ENCODE measurements around the gene SCAPER. TPM values are rescaled to one million over a fixed set of nuclear protein-coding genes. Genes with fewer than 3 reads are reported as not detected.

The SCAPER gene
- polyA plus RNA-seq, 1 donor from 2014 or later = 77.1 TPM

DNA sequence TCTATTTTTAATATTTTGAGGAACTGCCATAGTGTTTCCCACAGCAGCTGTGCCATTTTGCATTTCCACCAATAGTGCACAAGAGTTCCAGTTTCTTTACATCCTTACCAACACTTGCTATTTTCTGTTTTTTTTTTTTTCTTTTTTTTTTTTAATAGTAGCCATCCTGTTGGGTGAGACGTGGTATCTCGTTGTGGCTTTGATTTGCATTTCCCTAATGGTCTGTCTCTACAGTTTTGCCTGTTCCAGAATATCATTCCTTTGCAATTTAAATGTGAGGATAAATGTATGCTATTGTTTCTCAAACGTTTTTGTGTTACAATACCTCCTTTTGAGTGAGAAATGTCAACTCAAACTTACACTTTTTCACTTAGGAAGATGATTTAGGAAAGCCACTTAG lies 48.8 kb upstream of the SCAPER start:
- no peaks in the 10 kb centered on the region for H3F3A ChIP-seq (ENCODE audit: insufficient read depth, low read length, poor library complexity, severe bottlenecking)
- no peaks in the 10 kb centered on the region for H3K9me2 ChIP-seq (ENCODE audit: insufficient read depth, low read length)
- H3K4me2 ChIP-seq (ENCODE audit: low read length) = no peak overlapping the region
- H3K79me2 ChIP-seq (replicated peaks; ENCODE audit: insufficient read depth, low read length) = no peaks in the 10 kb centered on the region
- H4K20me1 ChIP-seq (ENCODE audit: insufficient read depth) = no peaks in the 10 kb centered on the region
- TF ChIP-seq, protein P1, sequence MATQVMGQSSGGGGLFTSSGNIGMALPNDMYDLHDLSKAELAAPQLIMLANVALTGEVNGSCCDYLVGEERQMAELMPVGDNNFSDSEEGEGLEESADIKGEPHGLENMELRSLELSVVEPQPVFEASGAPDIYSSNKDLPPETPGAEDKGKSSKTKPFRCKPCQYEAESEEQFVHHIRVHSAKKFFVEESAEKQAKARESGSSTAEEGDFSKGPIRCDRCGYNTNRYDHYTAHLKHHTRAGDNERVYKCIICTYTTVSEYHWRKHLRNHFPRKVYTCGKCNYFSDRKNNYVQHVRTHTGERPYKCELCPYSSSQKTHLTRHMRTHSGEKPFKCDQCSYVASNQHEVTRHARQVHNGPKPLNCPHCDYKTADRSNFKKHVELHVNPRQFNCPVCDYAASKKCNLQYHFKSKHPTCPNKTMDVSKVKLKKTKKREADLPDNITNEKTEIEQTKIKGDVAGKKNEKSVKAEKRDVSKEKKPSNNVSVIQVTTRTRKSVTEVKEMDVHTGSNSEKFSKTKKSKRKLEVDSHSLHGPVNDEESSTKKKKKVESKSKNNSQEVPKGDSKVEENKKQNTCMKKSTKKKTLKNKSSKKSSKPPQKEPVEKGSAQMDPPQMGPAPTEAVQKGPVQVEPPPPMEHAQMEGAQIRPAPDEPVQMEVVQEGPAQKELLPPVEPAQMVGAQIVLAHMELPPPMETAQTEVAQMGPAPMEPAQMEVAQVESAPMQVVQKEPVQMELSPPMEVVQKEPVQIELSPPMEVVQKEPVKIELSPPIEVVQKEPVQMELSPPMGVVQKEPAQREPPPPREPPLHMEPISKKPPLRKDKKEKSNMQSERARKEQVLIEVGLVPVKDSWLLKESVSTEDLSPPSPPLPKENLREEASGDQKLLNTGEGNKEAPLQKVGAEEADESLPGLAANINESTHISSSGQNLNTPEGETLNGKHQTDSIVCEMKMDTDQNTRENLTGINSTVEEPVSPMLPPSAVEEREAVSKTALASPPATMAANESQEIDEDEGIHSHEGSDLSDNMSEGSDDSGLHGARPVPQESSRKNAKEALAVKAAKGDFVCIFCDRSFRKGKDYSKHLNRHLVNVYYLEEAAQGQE (IDR thresholded peaks at IDR 0.05; ENCODE audit: borderline replicate concordance) = no peak
- TF ChIP-seq TAF1 (IDR thresholded peaks at IDR 0.05; ENCODE audit: low read depth) (no peak), SMC3 (conservative IDR thresholded peaks at IDR 0.05; ENCODE audit: poor library complexity) (no peak), RAD21 (conservative IDR thresholded peaks at IDR 0.05) (no peak), MXI1 (conservative IDR thresholded peaks at IDR 0.05; ENCODE audit: poor library complexity, severe bottlenecking) (no peak), EZH2 (IDR thresholded peaks at IDR 0.05; ENCODE audit: borderline replicate concordance, insufficient read depth, low read length, poor library complexity, severe bottlenecking) (no peak), POLR2AphosphoS5 (IDR thresholded peaks at IDR 0.05) (no peak), EP300 (conservative IDR thresholded peaks at IDR 0.05; ENCODE audit: poor library complexity, severe bottlenecking) (no peak)
- TF ChIP-seq, protein P2, sequence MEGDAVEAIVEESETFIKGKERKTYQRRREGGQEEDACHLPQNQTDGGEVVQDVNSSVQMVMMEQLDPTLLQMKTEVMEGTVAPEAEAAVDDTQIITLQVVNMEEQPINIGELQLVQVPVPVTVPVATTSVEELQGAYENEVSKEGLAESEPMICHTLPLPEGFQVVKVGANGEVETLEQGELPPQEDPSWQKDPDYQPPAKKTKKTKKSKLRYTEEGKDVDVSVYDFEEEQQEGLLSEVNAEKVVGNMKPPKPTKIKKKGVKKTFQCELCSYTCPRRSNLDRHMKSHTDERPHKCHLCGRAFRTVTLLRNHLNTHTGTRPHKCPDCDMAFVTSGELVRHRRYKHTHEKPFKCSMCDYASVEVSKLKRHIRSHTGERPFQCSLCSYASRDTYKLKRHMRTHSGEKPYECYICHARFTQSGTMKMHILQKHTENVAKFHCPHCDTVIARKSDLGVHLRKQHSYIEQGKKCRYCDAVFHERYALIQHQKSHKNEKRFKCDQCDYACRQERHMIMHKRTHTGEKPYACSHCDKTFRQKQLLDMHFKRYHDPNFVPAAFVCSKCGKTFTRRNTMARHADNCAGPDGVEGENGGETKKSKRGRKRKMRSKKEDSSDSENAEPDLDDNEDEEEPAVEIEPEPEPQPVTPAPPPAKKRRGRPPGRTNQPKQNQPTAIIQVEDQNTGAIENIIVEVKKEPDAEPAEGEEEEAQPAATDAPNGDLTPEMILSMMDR (IDR thresholded peaks at IDR 0.05; ENCODE audit: poor library complexity, severe bottlenecking) = no peak
- H3K27me3 ChIP-seq (ENCODE audit: insufficient read depth, low read depth, low read length) = no peaks in the 10 kb centered on the region
- H3K9ac ChIP-seq (ENCODE audit: low read length) = no peak overlapping the region
- no peak overlapping the region for H2AFZ ChIP-seq (ENCODE audit: low read depth, low read length)
- peaks cover 9% of the 10 kb centered on the region for H3K36me3 ChIP-seq (ENCODE audit: insufficient read depth, low read length)
- H3K4me3 ChIP-seq (ENCODE audit: low read length) = no peak overlapping the region
- H3K27ac ChIP-seq (ENCODE audit: low read length) = no peak overlapping the region
- H3K9me3 ChIP-seq (ENCODE audit: low read length) = no peaks in the 10 kb centered on the region

DNA sequence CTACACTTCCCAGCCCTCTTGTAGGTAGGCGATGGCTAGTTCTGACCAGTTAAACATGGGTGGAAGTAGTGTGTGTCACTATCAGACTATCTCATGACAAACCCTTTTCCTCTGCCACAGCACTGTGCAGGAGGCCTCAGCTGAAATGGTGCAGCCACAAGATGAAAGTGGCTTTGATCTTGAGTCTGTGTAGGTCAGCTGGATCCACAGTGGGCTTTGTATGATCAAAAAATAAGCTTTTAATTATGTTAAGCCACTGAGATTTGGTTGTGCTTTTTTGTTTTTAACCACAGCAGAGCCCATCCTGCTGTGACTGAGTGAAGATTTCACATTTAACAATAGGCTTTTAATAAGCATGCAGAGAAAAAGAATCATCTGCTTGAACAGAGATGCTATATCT lies 46.1 kb upstream of the SCAPER start:
- Histone ChIP-seq H3K4me2 (ENCODE audit: low read length) (no peak overlapping the region), H2AFZ (ENCODE audit: low read depth, low read length) (no peak overlapping the region), H4K20me1 (ENCODE audit: insufficient read depth) (no peaks in the 10 kb centered on the region), H3K4me3 (ENCODE audit: low read length) (no peak overlapping the region), H3K9me3 (ENCODE audit: low read length) (no peaks in the 10 kb centered on the region), H3K27ac (ENCODE audit: low read length) (no peak overlapping the region), H3K27me3 (ENCODE audit: insufficient read depth, low read depth, low read length) (no peaks in the 10 kb centered on the region), H3K9ac (ENCODE audit: low read length) (no peak overlapping the region), H3K9me2 (ENCODE audit: insufficient read depth, low read length) (no peaks in the 10 kb centered on the region), H3K36me3 (ENCODE audit: insufficient read depth, low read length) (peaks cover 9% of the 10 kb centered on the region), H3F3A (ENCODE audit: insufficient read depth, low read length, poor library complexity, severe bottlenecking) (no peaks in the 10 kb centered on the region), H3K79me2 (replicated peaks; ENCODE audit: insufficient read depth, low read length) (no peaks in the 10 kb centered on the region)
- TF ChIP-seq RAD21 (conservative IDR thresholded peaks at IDR 0.05) (no peak), EP300 (conservative IDR thresholded peaks at IDR 0.05; ENCODE audit: poor library complexity, severe bottlenecking) (no peak), TAF1 (IDR thresholded peaks at IDR 0.05; ENCODE audit: low read depth) (no peak)

DNA sequence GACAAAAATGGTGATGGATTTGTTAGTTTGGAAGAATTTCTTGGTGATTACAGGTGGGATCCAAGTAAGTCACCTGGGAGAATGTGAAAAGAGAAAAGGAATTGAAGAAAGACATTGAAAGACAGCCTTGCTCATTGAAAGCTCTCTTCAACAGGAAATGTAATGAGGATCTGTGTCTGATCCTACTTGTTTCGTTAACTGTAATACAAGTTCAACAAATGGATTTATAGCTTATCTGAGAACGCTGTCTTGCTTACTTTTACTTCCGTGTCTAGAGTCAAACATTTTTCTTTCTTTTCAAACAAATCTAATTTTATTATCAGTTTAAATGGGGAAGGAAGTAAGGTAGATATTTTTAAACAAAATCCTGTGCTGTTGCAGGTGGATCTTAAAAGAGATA lies 42.3 kb upstream of the SCAPER start:
- Histone ChIP-seq H3K36me3 (ENCODE audit: insufficient read depth, low read length) (peaks cover 14% of the 10 kb centered on the region), H3K4me3 (ENCODE audit: low read length) (no peak overlapping the region)

More for the DNA sequence above, 42.3 kb upstream of the SCAPER start:
- Histone ChIP-seq H3K9ac (ENCODE audit: low read length) (no peak overlapping the region), H3K9me2 (ENCODE audit: insufficient read depth, low read length) (no peaks in the 10 kb centered on the region), H3F3A (ENCODE audit: insufficient read depth, low read length, poor library complexity, severe bottlenecking) (no peaks in the 10 kb centered on the region), H4K20me1 (ENCODE audit: insufficient read depth) (no peaks in the 10 kb centered on the region), H2AFZ (ENCODE audit: low read depth, low read length) (no peak overlapping the region), H3K27me3 (ENCODE audit: insufficient read depth, low read depth, low read length) (no peaks in the 10 kb centered on the region), H3K79me2 (replicated peaks; ENCODE audit: insufficient read depth, low read length) (peaks cover under 1% of the 10 kb centered on the region), H3K4me2 (ENCODE audit: low read length) (no peak overlapping the region), H3K27ac (ENCODE audit: low read length) (no peak overlapping the region), H3K9me3 (ENCODE audit: low read length) (no peaks in the 10 kb centered on the region)
- TF ChIP-seq, protein P1 (IDR thresholded peaks at IDR 0.05; ENCODE audit: borderline replicate concordance) = no peak
- TF ChIP-seq EP300 (conservative IDR thresholded peaks at IDR 0.05; ENCODE audit: poor library complexity, severe bottlenecking) = no peak
